Suprapubic skin (tissue), 4 donors: ENCODE results near the gene DRG2. TPM values are rescaled to one million over a fixed set of nuclear protein-coding genes. Genes with fewer than 3 reads are reported as not detected.

ENCODE experiments used
- DNase-seq, 2 donors: peaks; one replicate each; pipeline ENCODE4 v3.0.0-alpha.2; 2019; ENCODE audit warnings: low spot score in 2 of 2
- H3K27ac ChIP-seq: fragments of 200-600 bp; sonication (generic); one replicate; pipeline ENCODE4 v1.5.1; 2019
- H3K27me3 ChIP-seq: fragments of 200-600 bp; sonication (generic); one replicate; pipeline ENCODE4 v1.5.1; 2019
- H3K36me3 ChIP-seq: fragments of 200-600 bp; sonication (generic); one replicate; pipeline ENCODE4 v1.5.1; 2019
- H3K4me1 ChIP-seq: fragments of 200-600 bp; sonication (generic); one replicate; pipeline ENCODE4 v1.5.1; 2019
- H3K4me3 ChIP-seq: fragments of 200-600 bp; sonication (generic); one replicate; pipeline ENCODE4 v1.5.1; 2019; ENCODE audit warnings: mild to moderate bottlenecking
- H3K9me3 ChIP-seq: fragments of 200-600 bp; sonication (generic); one replicate; pipeline ENCODE4 v1.5.1; 2019
- EP300 ChIP-seq: sonication (generic); formaldehyde crosslinking; IDR thresholded peaks from one replicate; pipeline ENCODE4 v1.6.1; 2017; ENCODE audit warnings: antibody characterized with exemption
- POLR2A ChIP-seq, 2 donors: fragments of 450-650 bp; IDR thresholded peaks; one replicate each; pipeline ENCODE4 v1.6.1; 2017; ENCODE audit warnings: antibody characterized with exemption in 2 of 2, mild to moderate bottlenecking in 2 of 2, moderate library complexity in 2 of 2
- POLR2AphosphoS5 ChIP-seq, 3 donors: sonication (generic); formaldehyde crosslinking; IDR thresholded peaks; one replicate each; pipeline ENCODE4 v1.6.1; 2017; ENCODE audit warnings: antibody characterized with exemption in 3 of 3
- whole genome bisulfite sequencing: methylation state at CpG from one replicate; pipeline ENCODE4 v1.1.5; 2018; 5-methylcytosine and 5-hydroxymethylcytosine counted together
- total RNA-seq, 4 donors: library from RNA; depleted of rRNA; stranded (reverse); fragments of >200 nt; gene quantifications; one replicate each; pipeline ENCODE4 v1.1.0, GENCODE V29; 2016
- TF ChIP-seq, protein P1 (sequence below), 2 donors: fragments of 200-600 bp in 1 of 2; fragments of 450-650 bp in 1 of 2; sonication (generic) in 1 of 2; IDR thresholded peaks; one replicate each; pipeline ENCODE4 v1.5.1; 2016 to 2019; ENCODE audit warnings: antibody characterized with exemption in 2 of 2, mild to moderate bottlenecking in 1 of 2, moderate library complexity in 1 of 2

The DRG2 gene
- total RNA-seq, 4 donors from 2014 or later = 34.6 to 44.0 (median 37.9) TPM

DNA sequence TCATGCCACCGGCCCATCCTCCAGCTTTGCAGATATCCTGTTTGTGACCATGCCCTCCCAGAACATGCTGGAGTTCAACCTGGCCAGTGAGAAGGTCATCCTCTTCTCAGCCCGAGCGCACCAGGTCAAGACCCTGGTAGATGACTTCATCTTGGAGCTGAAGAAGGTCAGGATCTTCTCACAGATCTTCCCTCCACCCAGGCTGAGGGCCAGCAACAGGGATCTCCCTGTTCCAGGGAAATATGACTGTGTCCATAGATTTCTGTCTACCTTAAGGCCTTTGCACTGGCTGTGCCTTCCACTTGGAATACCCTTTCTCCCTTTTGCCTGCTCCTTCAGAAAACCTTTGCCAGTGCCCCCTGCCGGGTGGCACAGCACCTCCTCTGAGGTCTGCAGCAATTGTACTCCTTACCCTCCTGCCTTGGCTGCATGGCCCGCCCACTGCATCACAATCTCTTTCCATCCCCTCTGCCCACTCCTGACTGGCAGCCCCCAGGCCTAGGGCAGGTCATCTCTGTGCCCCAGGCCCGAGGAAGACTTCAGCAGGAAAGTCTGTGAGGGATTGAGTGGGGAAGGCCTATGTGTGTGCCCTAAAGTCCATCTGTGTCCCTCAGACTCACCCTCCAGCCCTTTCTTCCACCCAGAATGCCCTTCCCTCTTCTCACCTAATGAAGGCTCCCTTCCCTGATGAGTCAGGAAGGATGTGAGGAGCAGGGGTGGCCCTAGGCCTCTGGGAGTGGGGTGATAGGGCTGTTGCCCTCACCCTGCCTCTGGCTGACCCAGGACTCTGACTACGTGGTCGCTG lies 68.6 kb downstream of the DRG2 start:
- no peak for DNase-seq
- Histone ChIP-seq H3K9me3 (no peaks in the 10 kb centered on the region), H3K27me3 (no peaks in the 10 kb centered on the region), H3K4me1 (peaks cover 27% of the 10 kb centered on the region), H3K4me3 (no peak overlapping the region), H3K36me3 (no peaks in the 10 kb centered on the region), H3K27ac (no peak overlapping the region)
- no peak for TF ChIP-seq EP300
- no peak for TF ChIP-seq POLR2A (IDR thresholded peaks at IDR 0.05)
- no peak for TF ChIP-seq POLR2AphosphoS5 (IDR thresholded peaks at IDR 0.05)
- TF ChIP-seq, protein P1, sequence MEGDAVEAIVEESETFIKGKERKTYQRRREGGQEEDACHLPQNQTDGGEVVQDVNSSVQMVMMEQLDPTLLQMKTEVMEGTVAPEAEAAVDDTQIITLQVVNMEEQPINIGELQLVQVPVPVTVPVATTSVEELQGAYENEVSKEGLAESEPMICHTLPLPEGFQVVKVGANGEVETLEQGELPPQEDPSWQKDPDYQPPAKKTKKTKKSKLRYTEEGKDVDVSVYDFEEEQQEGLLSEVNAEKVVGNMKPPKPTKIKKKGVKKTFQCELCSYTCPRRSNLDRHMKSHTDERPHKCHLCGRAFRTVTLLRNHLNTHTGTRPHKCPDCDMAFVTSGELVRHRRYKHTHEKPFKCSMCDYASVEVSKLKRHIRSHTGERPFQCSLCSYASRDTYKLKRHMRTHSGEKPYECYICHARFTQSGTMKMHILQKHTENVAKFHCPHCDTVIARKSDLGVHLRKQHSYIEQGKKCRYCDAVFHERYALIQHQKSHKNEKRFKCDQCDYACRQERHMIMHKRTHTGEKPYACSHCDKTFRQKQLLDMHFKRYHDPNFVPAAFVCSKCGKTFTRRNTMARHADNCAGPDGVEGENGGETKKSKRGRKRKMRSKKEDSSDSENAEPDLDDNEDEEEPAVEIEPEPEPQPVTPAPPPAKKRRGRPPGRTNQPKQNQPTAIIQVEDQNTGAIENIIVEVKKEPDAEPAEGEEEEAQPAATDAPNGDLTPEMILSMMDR (IDR thresholded peaks at IDR 0.05) = no peak
- WGBS = 87% methylated on average over 8 of the region's 8 CpGs

DNA sequence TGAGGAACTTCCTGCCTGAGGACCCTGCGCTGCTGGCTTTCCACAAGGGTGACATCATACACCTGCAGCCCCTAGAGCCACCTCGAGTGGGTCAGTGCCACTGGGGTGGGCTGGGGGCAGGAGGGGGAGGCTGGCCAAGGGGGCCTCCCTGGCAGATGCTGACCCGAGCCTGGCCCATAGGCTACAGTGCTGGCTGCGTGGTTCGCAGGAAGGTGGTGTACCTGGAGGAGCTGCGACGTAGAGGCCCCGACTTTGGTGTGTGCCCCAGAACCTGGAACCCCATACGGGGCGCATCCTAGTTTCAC lies 69.2 kb downstream of the DRG2 start:
- DNase-seq = no peak
- H3K27me3 ChIP-seq = no peaks in the 10 kb centered on the region
- no peak for TF ChIP-seq POLR2AphosphoS5 (IDR thresholded peaks at IDR 0.05)
- no peaks in the 10 kb centered on the region for H3K9me3 ChIP-seq
- WGBS = 97% methylated on average over 5 of the region's 10 CpGs
- H3K4me3 ChIP-seq = no peak overlapping the region
- H3K4me1 ChIP-seq = peaks cover 27% of the 10 kb centered on the region
- H3K36me3 ChIP-seq = no peaks in the 10 kb centered on the region
- H3K27ac ChIP-seq = no peak overlapping the region

Other genes with a start within 250 kb of the DRG2 start
- 100 to 1,000 TPM; 128 to 259 (median 162) TPM for gene TOM1L2, start 115.5 kb upstream of the DRG2 start, total RNA-seq
- gene DRC3, start 115.1 kb upstream of the DRG2 start, total RNA-seq = 10 to 100 TPM in 1 of 4 donors, 1 to 10 TPM in 3; 2.0 to 10.6 (median 5.5) TPM
- 10 to 100 TPM; 18.2 to 41.6 (median 24.2) TPM for gene ATPAF2, start 48.8 kb upstream of the DRG2 start, total RNA-seq
- 10 to 100 TPM; 13.9 to 23.5 (median 17.6) TPM for gene GID4, start 48.5 kb upstream of the DRG2 start, total RNA-seq
- under 1 TPM; 0.23 to 0.49 (median 0.41) TPM for gene MYO15A, start 20.8 kb downstream of the DRG2 start, total RNA-seq
- 10 to 100 TPM; 67.1 to 92.7 (median 73.2) TPM for gene ALKBH5, start 95.9 kb downstream of the DRG2 start, total RNA-seq
- gene LLGL1, start 137.7 kb downstream of the DRG2 start, total RNA-seq = 10 to 100 TPM; 27.7 to 37.1 (median 32.8) TPM
- 100 to 1,000 TPM; 254 to 350 (median 291) TPM for gene FLII, start 170.8 kb downstream of the DRG2 start, total RNA-seq
- 10 to 100 TPM; 19.5 to 39.2 (median 27.5) TPM for gene MIEF2, start 172.7 kb downstream of the DRG2 start, total RNA-seq
- 10 to 100 TPM; 22.9 to 47.2 (median 27.5) TPM for gene TOP3A, start 227.0 kb downstream of the DRG2 start, total RNA-seq
- gene SMCR8, start 227.3 kb downstream of the DRG2 start, total RNA-seq = 10 to 100 TPM; 16.7 to 25.5 (median 22.4) TPM